Coronary artery (tissue), 2 donors: Measurements from ENCODE around the gene USO1.
"Not testable (repeated sequence)": the region's sequence is repeated elsewhere in the genome, so short reads cannot be mapped to it uniquely, and the experiment has no call there.

Experiments
- DNase-seq: peaks from one replicate; pipeline ENCODE4 v3.0.0-alpha.2; 2017; ENCODE audit warnings: low spot score
- H3K27ac ChIP-seq, 2 donors: fragments of 200-600 bp; sonication (generic); one replicate each; pipeline ENCODE4 v1.5.1; 2016 to 2019
- H3K4me3 ChIP-seq: fragments of 200-600 bp; sonication (generic); 2 replicates; pipeline ENCODE4 v1.5.1; 2016; ENCODE audit warnings: mild to moderate bottlenecking, moderate library complexity
- TF ChIP-seq, protein P1 (sequence below): fragments of 200-600 bp; sonication (generic); IDR thresholded peaks from one replicate; pipeline ENCODE4 v1.5.1; 2019; ENCODE audit warnings: antibody characterized with exemption

Gene USO1

DNA sequence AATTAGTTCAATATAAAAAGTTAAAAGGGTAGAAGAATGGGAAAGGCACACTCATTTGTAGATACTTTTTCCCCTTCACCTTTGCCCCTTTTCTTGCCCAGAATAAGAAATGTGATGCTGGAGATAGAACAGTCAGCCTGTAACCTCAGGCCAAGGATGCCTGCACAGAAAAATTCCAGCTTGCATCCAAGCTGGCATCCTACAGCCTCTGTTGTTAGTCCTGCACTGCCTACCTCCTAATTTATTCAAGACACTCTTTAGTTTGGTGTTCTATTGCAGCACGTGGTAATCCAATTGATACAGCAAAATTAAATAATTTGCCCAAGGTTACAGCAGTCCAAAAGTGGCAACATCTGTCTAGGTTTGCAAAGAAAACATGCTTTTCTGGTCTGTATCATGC is 9.7 kb upstream of the USO1 start:
- no peak for DNase-seq
- TF ChIP-seq, protein P1, sequence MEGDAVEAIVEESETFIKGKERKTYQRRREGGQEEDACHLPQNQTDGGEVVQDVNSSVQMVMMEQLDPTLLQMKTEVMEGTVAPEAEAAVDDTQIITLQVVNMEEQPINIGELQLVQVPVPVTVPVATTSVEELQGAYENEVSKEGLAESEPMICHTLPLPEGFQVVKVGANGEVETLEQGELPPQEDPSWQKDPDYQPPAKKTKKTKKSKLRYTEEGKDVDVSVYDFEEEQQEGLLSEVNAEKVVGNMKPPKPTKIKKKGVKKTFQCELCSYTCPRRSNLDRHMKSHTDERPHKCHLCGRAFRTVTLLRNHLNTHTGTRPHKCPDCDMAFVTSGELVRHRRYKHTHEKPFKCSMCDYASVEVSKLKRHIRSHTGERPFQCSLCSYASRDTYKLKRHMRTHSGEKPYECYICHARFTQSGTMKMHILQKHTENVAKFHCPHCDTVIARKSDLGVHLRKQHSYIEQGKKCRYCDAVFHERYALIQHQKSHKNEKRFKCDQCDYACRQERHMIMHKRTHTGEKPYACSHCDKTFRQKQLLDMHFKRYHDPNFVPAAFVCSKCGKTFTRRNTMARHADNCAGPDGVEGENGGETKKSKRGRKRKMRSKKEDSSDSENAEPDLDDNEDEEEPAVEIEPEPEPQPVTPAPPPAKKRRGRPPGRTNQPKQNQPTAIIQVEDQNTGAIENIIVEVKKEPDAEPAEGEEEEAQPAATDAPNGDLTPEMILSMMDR, result no peak
- no peak overlapping the region for H3K4me3 ChIP-seq
- H3K27ac ChIP-seq, result peak overlapping the region; percentile 14 to 23

DNA sequence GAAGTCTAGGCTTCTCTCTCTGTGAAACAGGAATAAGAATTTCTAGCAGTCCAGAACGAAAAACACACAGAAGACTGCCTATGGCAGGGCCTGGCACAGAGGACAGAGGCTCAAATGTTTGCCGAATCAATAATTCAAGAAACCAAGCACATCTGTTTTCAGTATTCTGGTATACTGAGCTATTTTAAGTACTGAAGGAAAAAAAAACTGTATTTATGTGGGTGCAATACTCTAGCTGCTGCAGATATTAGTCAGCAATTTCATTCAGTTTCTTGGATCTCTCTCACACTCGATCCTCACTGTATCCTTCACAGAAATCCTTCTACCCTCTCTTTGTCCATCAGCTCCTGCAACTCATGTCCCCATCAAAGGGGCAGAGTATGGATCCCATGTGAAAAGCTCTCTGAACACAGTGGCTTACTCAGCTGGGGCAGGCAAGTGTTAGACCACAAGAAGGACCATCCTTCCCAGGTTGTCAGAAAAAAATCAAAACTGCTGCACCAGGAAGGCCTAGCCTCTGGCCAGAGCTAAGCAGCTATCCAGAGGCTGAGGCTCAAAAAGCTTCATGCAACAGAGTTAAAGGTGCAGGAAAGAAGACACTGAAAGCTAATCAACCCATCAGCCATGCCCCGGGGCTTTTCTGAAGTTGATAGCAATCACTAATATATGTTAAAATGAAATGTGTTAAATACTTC is 9.1 kb upstream of the USO1 start:
- TF ChIP-seq, protein P1, result no peak
- Histone ChIP-seq H3K27ac (peak overlapping the region; percentile 14 to 47), H3K4me3 (no peak overlapping the region)
- no peak for DNase-seq

DNA sequence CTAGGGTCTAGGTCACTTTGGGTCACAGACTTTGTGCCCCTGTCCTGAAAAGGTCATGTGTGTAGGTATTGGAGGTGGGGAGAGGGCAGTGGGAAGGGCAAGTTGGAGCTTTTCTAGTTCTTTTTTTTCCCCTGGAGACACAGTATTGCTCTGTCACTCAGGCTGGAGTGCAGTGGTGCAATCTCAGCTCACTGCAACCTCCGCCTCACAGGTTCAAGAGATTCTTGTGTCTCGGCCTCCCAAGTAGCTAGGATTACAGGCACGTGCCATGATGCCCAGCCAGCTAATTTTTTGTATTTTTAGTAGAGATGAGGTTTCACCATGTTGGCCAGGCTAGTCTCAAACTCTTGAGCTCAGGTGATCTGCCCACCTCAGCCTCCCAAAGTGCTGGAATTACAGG is 8.3 kb upstream of the USO1 start:
- DNase-seq, H3K27ac ChIP-seq, H3K4me3 ChIP-seq: not testable (repeated sequence)

DNA sequence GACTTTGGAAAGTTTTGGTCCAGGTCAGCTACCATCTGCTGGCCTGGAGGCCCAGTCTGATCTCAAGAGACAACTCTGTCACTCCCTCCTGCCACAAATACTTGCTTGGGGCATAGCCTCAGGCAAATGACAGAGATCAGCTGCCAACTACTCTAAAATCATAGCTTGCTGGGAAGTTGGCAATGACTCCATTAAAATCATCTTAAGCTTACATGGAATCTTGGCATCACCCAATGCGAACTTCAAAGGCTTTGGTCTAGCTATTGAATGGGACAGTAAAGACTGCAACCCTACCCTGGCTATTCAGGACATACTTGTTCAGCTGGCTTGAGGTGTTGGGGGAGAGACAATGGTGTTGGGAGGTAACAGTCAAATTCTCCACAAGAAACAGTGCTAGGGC is 7.0 kb upstream of the USO1 start:
- TF ChIP-seq, protein P1, result no peak
- DNase-seq, result no peak
- H3K27ac ChIP-seq, result no peak overlapping the region
- no peak overlapping the region for H3K4me3 ChIP-seq

DNA sequence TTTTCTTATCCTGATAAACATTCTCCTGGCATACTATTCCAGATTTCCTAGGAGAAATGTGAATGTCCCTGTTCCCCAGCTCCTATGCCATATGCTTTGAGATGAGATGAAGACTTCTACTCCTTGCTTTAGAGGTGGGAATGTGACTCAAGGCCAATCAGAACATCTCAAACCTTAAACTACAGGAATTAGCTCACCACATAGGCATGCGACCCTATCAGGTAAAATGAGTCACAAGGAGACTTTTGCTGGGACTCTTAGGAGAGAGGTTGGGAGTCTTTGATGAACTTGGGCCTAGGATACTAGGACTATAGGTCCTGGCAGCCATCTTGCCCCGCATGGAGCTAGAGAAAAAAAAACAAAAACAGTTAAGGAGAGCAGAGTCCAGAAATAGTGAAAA is 5.8 kb upstream of the USO1 start:
- Histone ChIP-seq H3K27ac (no peak overlapping the region), H3K4me3 (no peak overlapping the region)
- DNase-seq, result no peak
- TF ChIP-seq, protein P1, result no peak

DNA sequence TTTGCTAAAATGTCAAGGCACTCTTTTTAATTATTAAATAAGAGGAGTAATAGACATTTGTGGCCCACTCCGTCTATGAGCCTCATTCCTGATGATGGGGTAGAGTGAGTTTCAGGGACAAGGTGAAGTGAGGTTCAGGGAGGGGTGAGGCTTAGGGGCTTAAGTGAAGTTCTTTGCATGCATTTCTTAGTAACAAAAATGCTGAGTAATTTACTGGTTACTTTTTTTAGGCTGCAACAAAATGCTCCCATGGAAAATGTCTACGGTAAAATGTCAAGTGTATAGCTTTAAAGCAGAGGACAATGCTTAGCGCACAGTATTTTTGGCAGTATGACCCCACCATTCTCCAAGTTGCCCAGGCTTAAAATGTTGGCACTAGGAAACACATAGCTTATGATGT is 2.0 kb upstream of the USO1 start:
- no peak for DNase-seq
- TF ChIP-seq, protein P1, result no peak
- Histone ChIP-seq H3K4me3 (no peak overlapping the region), H3K27ac (no peak overlapping the region)

DNA sequence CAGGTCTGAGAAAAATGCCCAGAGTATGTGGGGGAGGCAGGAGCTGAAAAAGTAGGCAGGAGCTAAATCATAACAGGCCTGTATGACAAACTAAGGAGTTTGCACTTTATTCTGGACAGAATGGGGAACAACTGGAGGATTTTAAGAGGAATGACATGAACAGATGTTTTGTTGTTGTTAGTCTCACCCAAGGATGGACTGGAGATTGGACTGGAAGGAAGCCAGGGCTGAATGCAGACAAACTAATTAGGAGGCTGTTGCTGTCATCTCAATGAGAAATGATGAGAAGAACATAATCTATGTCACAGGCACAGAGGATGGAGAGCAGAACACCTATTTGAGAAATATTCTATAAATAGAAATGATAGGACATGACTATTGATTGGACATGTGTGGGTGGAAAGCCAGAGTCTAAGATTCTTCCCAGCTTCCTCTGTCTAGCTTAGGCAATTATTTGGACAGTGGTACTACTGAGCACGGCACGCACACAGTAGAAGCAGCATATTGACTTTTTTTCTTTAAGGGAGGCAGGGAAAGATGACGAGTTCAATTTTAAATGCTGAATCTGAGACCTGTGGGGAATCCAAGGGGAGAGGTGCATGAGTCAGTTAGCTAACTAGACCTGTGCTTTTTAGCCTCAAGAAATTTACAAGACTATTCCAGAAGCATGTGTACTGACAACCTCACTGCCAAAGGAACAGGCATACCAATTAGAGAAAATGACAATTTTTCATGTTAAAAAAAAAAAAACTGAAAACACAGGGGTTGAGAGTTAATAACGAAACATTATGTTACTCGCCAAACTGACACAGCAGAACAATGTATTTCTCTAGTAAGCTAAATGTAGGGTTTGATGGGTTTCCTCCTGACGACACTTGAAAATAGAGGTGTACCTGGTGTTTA is 963 bp upstream of the USO1 start:
- peak overlapping the region; percentile 89 for H3K4me3 ChIP-seq
- TF ChIP-seq, protein P1, result no peak
- DNase-seq, result no peak

More for the DNA sequence above, 963 bp upstream of the USO1 start:
- peak overlapping the region; percentile 98 to 99 for H3K27ac ChIP-seq
